Peyer's patch (tissue), 4 donors: ENCODE data around the gene TFAP2A.

Experiments
- POLR2A ChIP-seq, 2 donors: fragments of 450-650 bp; IDR thresholded peaks; one replicate each; pipeline ENCODE4 v1.5.1; 2017; ENCODE audit warnings: antibody characterized with exemption in 2 of 2, mild to moderate bottlenecking in 2 of 2, moderate library complexity in 2 of 2
- TF ChIP-seq, protein P1 (sequence below), 6 experiments: fragments of 450-650 bp in 4 of 6; fragments of 200-600 bp in 2 of 6; sonication (generic) in 1 of 6; IDR thresholded peaks; one replicate each; pipeline ENCODE4 v1.5.1; 2017 to 2019; ENCODE audit warnings: antibody characterized with exemption in 6 of 6, mild to moderate bottlenecking in 3 of 6, moderate library complexity in 1 of 6

DNA sequence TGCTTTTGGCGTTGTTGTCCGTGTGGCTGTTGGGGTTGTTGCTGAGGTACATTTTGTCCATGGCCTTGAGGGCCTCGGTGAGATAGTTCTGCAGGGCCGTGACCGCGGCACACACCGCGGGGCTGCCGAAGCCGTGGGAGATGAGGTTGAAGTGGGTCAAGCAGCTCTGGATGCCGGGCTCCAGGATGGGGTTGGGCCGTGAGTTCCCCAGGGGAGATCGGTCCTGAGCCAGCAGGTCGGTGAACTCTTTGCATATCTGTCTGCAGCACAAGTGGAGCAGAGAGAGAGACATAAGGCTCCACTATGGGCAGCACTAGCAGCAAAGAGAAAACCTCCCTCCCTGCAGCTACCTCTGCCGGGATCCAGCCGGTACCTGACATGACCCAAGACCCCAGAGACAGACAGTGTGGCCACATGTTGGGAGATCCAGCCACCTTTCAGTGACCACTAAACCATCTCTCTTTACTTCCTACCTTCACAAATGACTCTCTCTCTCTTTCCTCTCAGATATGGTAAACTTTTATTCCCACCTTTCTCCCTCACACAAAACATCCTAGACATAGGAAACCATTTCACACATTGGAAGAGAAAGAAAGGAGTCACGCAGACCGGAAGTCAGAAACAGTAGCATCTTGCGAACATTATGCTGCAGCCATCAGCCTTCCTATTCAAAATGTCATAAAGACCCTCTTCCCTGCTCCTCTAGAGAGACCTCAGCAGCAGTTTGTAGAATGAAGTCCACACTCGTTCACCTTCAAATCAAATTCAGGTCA lies 16.2 kb downstream of the TFAP2A start:
- TF ChIP-seq POLR2A (IDR thresholded peaks at IDR 0.05) = no peak
- TF ChIP-seq, protein P1, sequence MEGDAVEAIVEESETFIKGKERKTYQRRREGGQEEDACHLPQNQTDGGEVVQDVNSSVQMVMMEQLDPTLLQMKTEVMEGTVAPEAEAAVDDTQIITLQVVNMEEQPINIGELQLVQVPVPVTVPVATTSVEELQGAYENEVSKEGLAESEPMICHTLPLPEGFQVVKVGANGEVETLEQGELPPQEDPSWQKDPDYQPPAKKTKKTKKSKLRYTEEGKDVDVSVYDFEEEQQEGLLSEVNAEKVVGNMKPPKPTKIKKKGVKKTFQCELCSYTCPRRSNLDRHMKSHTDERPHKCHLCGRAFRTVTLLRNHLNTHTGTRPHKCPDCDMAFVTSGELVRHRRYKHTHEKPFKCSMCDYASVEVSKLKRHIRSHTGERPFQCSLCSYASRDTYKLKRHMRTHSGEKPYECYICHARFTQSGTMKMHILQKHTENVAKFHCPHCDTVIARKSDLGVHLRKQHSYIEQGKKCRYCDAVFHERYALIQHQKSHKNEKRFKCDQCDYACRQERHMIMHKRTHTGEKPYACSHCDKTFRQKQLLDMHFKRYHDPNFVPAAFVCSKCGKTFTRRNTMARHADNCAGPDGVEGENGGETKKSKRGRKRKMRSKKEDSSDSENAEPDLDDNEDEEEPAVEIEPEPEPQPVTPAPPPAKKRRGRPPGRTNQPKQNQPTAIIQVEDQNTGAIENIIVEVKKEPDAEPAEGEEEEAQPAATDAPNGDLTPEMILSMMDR (IDR thresholded peaks at IDR 0.05) = no peak
